ENCODE data around the gene RPS28. TPM values are rescaled to one million over a fixed set of nuclear protein-coding genes. Genes with fewer than 3 reads are reported as not detected.
A peak's percentile ranks its signal among the peaks of the same experiment; 100 is the strongest.
"Not testable (repeated sequence)": the region's sequence is repeated elsewhere in the genome, so short reads cannot be mapped to it uniquely, and the experiment has no call there.

Gene RPS28
- polyA plus RNA-seq, 1 experiment: 424 TPM

DNA sequence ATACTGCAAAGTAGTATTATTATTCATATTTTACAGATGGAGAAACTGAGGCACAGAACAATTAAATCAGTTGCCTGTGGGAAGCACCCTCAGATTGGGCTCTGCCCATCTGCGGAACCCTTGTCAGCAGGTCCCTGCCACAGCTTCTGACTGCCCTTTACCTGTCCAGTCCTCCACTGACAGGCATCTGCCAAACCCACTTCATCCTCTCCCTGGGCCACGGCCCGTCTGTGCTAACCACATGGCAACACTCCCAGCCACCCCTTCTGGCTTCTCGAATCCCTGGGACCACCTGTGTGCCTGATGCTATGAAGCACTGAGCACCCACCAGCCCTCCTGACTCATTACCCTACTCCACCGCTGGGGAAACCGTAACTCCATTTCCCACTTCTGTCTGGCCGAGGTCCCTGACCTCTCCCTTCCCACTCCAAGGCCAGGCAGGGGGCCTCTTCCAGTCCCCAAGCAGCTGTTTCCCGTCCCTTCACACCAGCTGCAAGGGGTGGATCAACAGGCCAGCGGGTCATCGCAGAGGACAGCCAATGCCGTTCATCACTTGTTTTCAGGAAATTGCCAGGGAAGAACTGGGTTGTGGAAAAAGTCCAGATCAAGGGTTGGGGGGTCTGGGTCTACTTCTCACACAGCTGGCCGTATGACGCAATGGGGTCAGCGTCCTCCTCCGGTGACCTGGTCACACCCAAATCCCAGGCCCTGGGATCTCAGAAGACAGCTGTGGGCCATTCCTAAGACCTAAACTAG lies 19.2 kb downstream of the RPS28 start:
- TF ChIP-seq, protein P1, sequence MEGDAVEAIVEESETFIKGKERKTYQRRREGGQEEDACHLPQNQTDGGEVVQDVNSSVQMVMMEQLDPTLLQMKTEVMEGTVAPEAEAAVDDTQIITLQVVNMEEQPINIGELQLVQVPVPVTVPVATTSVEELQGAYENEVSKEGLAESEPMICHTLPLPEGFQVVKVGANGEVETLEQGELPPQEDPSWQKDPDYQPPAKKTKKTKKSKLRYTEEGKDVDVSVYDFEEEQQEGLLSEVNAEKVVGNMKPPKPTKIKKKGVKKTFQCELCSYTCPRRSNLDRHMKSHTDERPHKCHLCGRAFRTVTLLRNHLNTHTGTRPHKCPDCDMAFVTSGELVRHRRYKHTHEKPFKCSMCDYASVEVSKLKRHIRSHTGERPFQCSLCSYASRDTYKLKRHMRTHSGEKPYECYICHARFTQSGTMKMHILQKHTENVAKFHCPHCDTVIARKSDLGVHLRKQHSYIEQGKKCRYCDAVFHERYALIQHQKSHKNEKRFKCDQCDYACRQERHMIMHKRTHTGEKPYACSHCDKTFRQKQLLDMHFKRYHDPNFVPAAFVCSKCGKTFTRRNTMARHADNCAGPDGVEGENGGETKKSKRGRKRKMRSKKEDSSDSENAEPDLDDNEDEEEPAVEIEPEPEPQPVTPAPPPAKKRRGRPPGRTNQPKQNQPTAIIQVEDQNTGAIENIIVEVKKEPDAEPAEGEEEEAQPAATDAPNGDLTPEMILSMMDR (IDR thresholded peaks at IDR 0.05; ENCODE audit: low read depth, low read length): peak; percentile 35; the same call in 1 of the 2 replicates
- DNase-seq (ENCODE audit: low read depth, low spot score): no peak
- Histone ChIP-seq H3K27me3 (ENCODE audit: control insufficient read depth, insufficient read depth, low read length) (peaks cover 29% of the 10 kb centered on the region), H3K4me3 (ENCODE audit: low read depth, low read length) (no peak overlapping the region), H3K9me3 (ENCODE audit: control insufficient read depth, insufficient read depth, low read length) (no peaks in the 10 kb centered on the region; the same call in 1 of the 2 replicates), H3K27ac (ENCODE audit: low read depth, low read length) (peak overlapping the region; percentile 31)
- CTCF ChIA-PET: interaction anchor here (1.2 to 3.1 kb wide), 3 partner anchors 13 to 240 kb away, joined by 3 to 25 read pairs (median 4); partner anchors contain the start of gene MYO1F
- POLR2A ChIA-PET: interaction anchor here (0.6 to 1.7 kb wide), 7 partner anchors 13 to 229 kb away, joined by 4 to 8 read pairs (median 5); partner anchors contain the start of gene RPS28

DNA sequence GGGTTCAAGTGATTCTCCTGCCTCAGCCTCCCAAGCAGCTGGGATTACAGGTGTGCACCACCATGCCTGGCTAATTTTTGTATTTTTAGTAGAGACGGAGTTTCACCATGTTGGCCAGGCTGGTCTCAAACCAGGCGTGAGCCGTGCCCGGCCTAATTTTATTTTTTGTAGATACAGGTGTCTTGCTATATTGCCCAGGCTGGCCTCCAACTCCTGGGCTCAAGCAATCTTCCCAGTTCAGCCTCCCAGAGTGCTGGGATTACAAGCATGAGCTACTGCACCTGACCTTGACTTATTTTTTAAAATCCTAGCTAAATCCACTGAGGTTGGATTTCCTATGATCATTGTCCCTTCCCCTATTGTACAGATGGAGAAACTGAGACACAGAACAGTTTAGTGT lies 20.2 kb downstream of the RPS28 start:
- not testable (repeated sequence) for H3K27ac ChIP-seq (ENCODE audit: low read depth, low read length); DNase-seq (ENCODE audit: low read depth, low spot score); H3K9me3 ChIP-seq (ENCODE audit: control insufficient read depth, insufficient read depth, low read length); H3K4me3 ChIP-seq (ENCODE audit: low read depth, low read length)
- ChIA-PET POLR2A (interaction anchor here (0.7 to 0.8 kb wide), 3 partner anchors 20 to 183 kb away, joined by 5 to 6 read pairs (median 6); partner anchors contain the start of gene RPS28), CTCF (interaction anchor here (0.6 to 3.1 kb wide), 4 partner anchors 12 to 543 kb away, joined by 3 to 25 read pairs (median 4); no protein-coding TSS in a partner anchor)
- peaks cover 25% of the 10 kb centered on the region for H3K27me3 ChIP-seq (ENCODE audit: control insufficient read depth, insufficient read depth, low read length)

DNA sequence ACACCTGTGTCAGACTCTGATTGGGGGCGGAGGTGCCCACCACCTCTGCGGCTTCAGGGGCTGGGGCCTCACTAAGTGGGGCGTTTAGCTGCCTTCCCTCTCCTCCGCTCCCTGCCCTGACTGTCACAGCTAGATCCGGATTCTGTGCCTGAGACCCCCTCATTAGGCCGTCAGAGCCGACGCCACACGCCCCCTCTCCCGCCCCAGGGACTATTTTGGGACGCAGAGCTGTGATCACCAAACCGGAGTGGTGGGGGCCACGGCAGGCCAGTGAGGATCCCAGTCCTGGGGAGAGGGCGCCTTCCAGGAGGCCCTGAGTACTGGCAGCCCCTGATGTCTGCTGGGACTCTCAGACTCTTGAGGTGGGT lies 21.0 kb downstream of the RPS28 start:
- H3K27me3 ChIP-seq (ENCODE audit: control insufficient read depth, insufficient read depth, low read length): peaks cover 25% of the 10 kb centered on the region
- no peak for DNase-seq (ENCODE audit: low read depth, low spot score)
- H3K4me3 ChIP-seq (ENCODE audit: low read depth, low read length): no peak overlapping the region
- POLR2A ChIA-PET: interaction anchor here (0.6 kb wide), 1 partner anchor 17 kb away, joined by 8 read pairs; no protein-coding TSS in a partner anchor
- no peak overlapping the region for H3K27ac ChIP-seq (ENCODE audit: low read depth, low read length)
- CTCF ChIA-PET: interaction anchor here (3.1 kb wide), 2 partner anchors 12 kb away, joined by 19 to 25 read pairs; no protein-coding TSS in a partner anchor
- TF ChIP-seq, protein P1 (IDR thresholded peaks at IDR 0.05; ENCODE audit: low read depth, low read length): no peak
- H3K9me3 ChIP-seq (ENCODE audit: control insufficient read depth, insufficient read depth, low read length): no peaks in the 10 kb centered on the region; the same call in 1 of the 2 replicates

DNA sequence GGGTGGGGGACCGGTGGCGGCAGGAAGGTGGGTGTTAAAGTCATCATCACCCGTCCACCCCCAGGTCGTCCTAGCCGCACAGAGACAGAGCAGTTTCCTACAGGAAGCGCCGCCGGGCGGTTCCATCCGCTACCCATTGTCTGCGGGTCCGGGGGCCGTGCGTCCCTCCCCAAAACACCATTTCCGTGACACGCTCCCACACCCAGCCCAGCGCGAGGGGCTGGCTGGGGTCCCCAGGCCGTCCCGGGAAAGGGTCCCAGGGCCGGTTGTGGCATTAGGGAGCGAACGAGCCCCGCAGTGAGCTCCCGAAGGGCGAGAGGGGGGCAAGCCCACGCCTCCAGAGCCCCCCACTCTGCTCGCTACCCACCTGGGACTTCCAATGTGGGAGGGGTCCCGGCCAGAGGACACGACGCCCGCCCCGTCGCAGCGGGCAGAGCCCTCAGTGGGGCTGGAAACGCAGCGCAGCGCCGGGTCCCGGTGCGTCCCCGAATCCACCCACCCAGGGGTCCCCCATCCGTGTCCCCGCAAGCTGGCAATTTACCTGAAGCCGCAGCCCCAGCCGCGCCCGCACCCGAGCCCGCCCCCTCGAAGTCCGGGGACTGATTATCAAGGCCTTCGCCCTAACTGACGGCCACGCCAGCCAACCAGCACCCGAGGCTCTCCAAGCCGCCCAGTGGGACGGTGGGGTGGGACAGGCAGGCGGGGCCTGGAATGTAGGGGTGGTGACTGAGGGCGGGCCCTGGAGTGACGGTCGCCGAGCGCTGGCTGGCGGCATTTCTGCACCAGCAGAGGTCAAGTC lies 21.6 kb downstream of the RPS28 start, which contains the start of gene KANK3:
Gene KANK3 (minus strand): TSS at position 579 of the 799 bp plus-strand sequence. CDS start 5,434 bp downstream, outside the sequence.
- POLR2A ChIA-PET: interaction anchor here (0.6 kb wide), 1 partner anchor 18 kb away, joined by 8 read pairs; no protein-coding TSS in a partner anchor
- H3K27ac ChIP-seq (ENCODE audit: low read depth, low read length): no peak within 1 kb of the TSS
- H3K27me3 ChIP-seq (ENCODE audit: control insufficient read depth, insufficient read depth, low read length): peaks cover 23% of the 10 kb centered on the region
- H3K9me3 ChIP-seq (ENCODE audit: control insufficient read depth, insufficient read depth, low read length): no peaks in the 10 kb centered on the region; the same call in 1 of the 2 replicates
- peak; percentile 73 for DNase-seq (ENCODE audit: low read depth, low spot score)
- TF ChIP-seq, protein P1 (IDR thresholded peaks at IDR 0.05; ENCODE audit: low read depth, low read length): no peak
- CTCF ChIA-PET: interaction anchor here (3.1 kb wide), 1 partner anchor 11 kb away, joined by 19 read pairs; no protein-coding TSS in a partner anchor
- H3K4me3 ChIP-seq (ENCODE audit: low read depth, low read length): peak within 1 kb of the TSS; percentile 31; the same call in 1 of the 2 replicates

DNA sequence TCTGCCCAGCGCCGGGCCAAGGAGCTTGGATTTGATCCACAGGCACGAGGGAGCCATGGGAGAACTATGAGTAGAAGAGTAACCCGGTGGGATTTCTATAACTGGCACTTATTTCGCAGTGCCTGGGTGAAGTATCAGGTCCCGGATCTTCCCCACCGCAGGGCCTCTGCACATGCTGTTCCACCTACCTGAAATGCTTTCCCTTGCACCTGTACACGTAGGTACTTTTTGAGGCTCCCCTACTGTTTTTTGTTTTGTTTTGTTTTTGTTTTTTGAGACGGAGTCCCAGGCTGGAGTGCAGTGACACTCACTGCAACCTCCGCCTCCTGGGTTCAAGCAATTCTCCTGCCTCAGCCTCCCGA lies 22.2 kb downstream of the RPS28 start:
- TF ChIP-seq, protein P1 (IDR thresholded peaks at IDR 0.05; ENCODE audit: low read depth, low read length): no peak
- Histone ChIP-seq H3K27ac (ENCODE audit: low read depth, low read length) (no peak overlapping the region), H3K9me3 (ENCODE audit: control insufficient read depth, insufficient read depth, low read length) (no peaks in the 10 kb centered on the region; the same call in 1 of the 2 replicates), H3K27me3 (ENCODE audit: control insufficient read depth, insufficient read depth, low read length) (peaks cover 23% of the 10 kb centered on the region), H3K4me3 (ENCODE audit: low read depth, low read length) (peak overlapping the region; percentile 31; the same call in 1 of the 2 replicates)
- ChIA-PET CTCF (interaction anchor here (0.7 to 3.1 kb wide), 2 partner anchors 11 to 238 kb away, joined by 3 to 19 read pairs; no protein-coding TSS in a partner anchor), POLR2A (interaction anchor here (0.6 to 0.7 kb wide), 2 partner anchors 8 to 116 kb away, joined by 3 read pairs; no protein-coding TSS in a partner anchor)
- no peak for DNase-seq (ENCODE audit: low read depth, low spot score)

DNA sequence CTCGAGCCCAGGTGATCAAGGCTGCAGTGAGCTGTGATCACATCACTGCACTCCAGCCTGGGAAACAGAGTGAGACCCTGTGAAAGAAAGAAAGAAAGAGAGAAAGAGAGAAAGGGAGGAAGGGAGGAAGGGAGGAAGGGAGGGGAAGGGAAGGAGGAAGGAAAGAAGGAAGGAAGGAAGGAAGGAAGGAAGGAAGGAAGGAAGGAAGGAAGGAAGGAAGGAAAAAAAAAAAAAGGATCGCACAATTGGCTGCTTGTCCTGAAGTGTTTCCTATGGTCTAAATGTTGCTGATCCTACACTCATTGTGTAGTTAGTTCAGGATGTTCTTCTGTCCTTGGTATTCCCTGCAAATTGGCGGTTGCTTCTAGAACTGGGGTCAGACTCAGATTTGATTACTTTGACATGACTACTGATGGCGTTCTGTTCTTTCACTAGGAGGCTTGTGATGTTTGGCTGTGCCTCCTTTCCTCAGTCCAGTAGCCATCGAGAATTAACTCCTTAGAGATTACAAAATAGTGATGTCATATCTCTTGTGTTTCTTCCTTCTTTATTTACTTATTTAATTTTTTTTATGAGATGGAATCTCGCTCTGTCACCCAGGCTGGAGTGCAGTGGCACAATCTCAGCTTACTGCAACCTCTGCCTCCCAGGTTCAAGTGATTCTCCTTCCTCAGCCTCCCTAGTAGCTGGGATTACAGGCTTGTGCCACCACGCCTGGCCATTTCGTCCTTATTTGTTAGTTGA lies 28.5 kb downstream of the RPS28 start:
- POLR2A ChIA-PET; H3K27ac ChIP-seq (ENCODE audit: low read depth, low read length); CTCF ChIA-PET; DNase-seq (ENCODE audit: low read depth, low spot score); H3K27me3 ChIP-seq (ENCODE audit: control insufficient read depth, insufficient read depth, low read length); H3K9me3 ChIP-seq (ENCODE audit: control insufficient read depth, insufficient read depth, low read length); H3K4me3 ChIP-seq (ENCODE audit: low read depth, low read length): not testable (repeated sequence)

All from AG04450 (cell line).